GM10847 (cell line): ENCODE results near the gene SORD.

Experiments
- POLR2A ChIP-seq: IDR thresholded peaks from 2 replicates; pipeline ENCODE4 v1.6.1; 2011; ENCODE audit not compliant: insufficient read length; ENCODE audit errors: extremely low read depth

The SORD gene

GRCh38 chr15:45118131-45118588 lies 95.2 kb downstream of the SORD start:
- no peak for TF ChIP-seq POLR2A

DNA sequence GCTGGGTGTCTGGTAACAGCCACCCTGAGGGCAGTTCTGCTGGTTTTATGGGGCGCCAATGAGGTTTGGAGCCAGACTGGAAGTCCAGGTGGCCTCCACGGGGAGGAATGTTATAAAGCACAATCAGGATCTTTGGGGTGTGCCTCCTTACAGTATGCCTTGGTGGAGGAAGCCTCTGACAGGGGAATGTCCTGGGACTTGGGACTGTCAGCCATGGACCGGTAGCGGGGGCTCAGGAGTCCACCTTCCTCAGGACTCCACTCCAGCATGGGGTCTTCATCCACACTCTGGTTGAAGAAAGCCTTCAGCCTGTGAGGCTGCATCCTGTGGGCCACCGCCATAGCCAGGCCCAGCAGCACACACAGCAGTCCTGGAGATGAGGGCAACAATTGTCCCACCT lies 96.0 kb downstream of the SORD start:
- TF ChIP-seq POLR2A, result no peak

GRCh38 chr15:45120081-45120972 lies 97.3 kb downstream of the SORD start:
- no peak for TF ChIP-seq POLR2A

DNA sequence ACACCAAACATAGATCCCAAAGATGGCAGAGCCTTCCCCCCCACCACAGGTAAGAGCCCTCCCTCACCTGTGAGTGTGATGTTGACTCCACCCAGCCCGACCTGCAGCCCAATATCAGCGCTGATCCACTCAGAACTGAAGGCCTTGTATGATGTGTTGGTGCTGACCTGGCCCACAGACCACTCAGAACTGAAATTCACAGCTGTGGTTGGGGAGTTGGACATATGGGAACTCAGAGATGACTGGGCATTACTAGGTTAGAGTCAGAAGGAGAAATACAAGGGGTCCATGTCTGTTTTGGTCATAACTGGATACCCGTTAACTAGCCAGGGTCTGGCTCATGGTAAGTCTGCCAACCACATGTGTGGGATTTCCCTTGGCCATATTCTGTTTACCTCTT lies 98.0 kb downstream of the SORD start:
- no peak for TF ChIP-seq POLR2A

DNA sequence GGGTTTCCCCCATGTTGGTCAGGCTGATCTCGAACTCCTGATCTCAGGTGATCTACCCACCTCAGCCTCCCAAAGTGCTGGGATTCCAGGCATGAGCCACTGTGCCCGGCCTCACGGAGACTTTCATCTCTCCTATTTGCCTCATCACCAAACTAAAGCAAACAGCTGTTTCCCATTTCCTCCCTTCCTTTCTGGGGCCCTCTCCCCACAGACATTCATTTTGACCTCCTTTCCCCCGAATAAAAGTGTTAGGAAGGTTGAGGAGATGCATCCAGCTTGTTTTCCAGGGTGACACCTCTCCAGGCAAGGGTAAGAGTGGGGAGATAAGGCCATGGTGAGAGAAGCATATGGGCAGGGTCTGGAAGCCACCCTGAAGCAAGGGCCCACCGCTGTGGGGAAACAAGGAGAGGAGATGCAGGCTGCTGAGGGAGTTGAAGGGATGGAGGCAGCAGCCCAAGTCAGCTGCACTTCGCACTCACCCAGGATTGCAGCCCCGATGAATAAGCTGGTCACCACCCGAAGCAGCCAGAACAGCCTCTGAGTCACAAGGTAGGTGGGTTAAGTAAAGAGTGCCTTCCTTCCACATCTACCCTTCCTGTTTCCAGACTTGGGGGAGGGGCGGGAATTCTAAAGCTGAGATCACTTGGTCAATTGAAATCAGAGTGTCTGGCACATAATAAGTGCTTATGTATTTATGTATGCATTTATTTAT lies 98.9 kb downstream of the SORD start:
- TF ChIP-seq POLR2A, result no peak

GRCh38 chr15:45122719-45123118 lies 99.7 kb downstream of the SORD start:
- TF ChIP-seq POLR2A, result no peak

- no peak for TF ChIP-seq POLR2A
Measured at GRCh38 chr15:45123397-45123796, 100.4 kb downstream of the SORD start.

- no peak for TF ChIP-seq POLR2A
Measured at GRCh38 chr15:45126535-45127158, 103.7 kb downstream of the SORD start.
